Mesenchymal stem cell (in vitro differentiated cells and primary cell): Measurements from ENCODE around the gene TTC7B.

Experiments
- DNase-seq: peaks from one replicate; pipeline ENCODE4 v3.0.0-alpha.2; 2013
- H2AFZ ChIP-seq: one replicate; pipeline ENCODE4 v1.6.1; 2013; ENCODE audit warnings: low read depth, mild to moderate bottlenecking, control low read depth, inconsistent platforms, low read length, moderate library complexity
- H2AK5ac ChIP-seq: 2 replicates; pipeline ENCODE4 v1.6.1; 2013; ENCODE audit warnings: low read length, moderate library complexity, mild to moderate bottlenecking, inconsistent platforms; ENCODE audit not compliant: severe bottlenecking
- H2BK120ac ChIP-seq: one replicate; pipeline ENCODE4 v1.6.1; 2013; ENCODE audit warnings: low read depth, mild to moderate bottlenecking, inconsistent platforms, low read length, moderate library complexity
- H2BK12ac ChIP-seq, 2 experiments: one replicate each; pipeline ENCODE4 v1.6.1; 2013; ENCODE audit warnings: inconsistent platforms in 2 of 2, low read length in 2 of 2, mild to moderate bottlenecking in 2 of 2, moderate library complexity in 2 of 2, control low read depth in 1 of 2
- H2BK15ac ChIP-seq: one replicate; pipeline ENCODE4 v1.6.1; 2013; ENCODE audit warnings: mild to moderate bottlenecking, low read depth, inconsistent platforms; ENCODE audit not compliant: poor library complexity, severe bottlenecking
- H2BK5ac ChIP-seq: 2 replicates; pipeline ENCODE4 v1.6.1; 2013; ENCODE audit warnings: low read depth, mild to moderate bottlenecking, low read length, control low read depth, inconsistent platforms; ENCODE audit not compliant: poor library complexity, severe bottlenecking
- H3K14ac ChIP-seq, 2 experiments: one replicate each; pipeline ENCODE4 v1.6.1; 2013; ENCODE audit warnings: inconsistent platforms in 2 of 2, low read length in 2 of 2, control low read depth in 1 of 2, mild to moderate bottlenecking in 1 of 2, moderate library complexity in 1 of 2
- H3K18ac ChIP-seq, 2 experiments: one replicate each; pipeline ENCODE4 v1.6.1; 2013; ENCODE audit warnings: inconsistent platforms in 2 of 2, low read length in 2 of 2, control low read depth in 1 of 2, low read depth in 1 of 2, mild to moderate bottlenecking in 1 of 2
- H3K23ac ChIP-seq, 2 experiments: one replicate each; pipeline ENCODE4 v1.6.1; 2013; ENCODE audit warnings: inconsistent platforms in 2 of 2, low read length in 2 of 2, mild to moderate bottlenecking in 2 of 2, moderate library complexity in 2 of 2, control low read depth in 1 of 2
- H3K27ac ChIP-seq: 2 replicates; pipeline ENCODE4 v1.5.1; 2013; ENCODE audit warnings: mild to moderate bottlenecking, moderate library complexity, low read length, control low read depth, inconsistent platforms; ENCODE audit not compliant: poor library complexity, severe bottlenecking
- H3K27me3 ChIP-seq, 2 experiments: 2 replicates each; pipeline versions ENCODE4 v1.6.1 to v1.7.0; 2013; ENCODE audit warnings: low read length in 2 of 2, mild to moderate bottlenecking in 2 of 2, moderate library complexity in 2 of 2, control low read depth in 1 of 2, inconsistent platforms in 1 of 2; ENCODE audit not compliant: control insufficient read depth in 1 of 2, insufficient read depth in 1 of 2
- H3K36me3 ChIP-seq, 2 experiments: 2 replicates each; pipeline versions ENCODE4 v1.6.1 to v1.7.0; 2013; ENCODE audit warnings: low read length in 2 of 2, control low read depth in 1 of 2, inconsistent platforms in 1 of 2, low read depth in 1 of 2, mild to moderate bottlenecking in 1 of 2; ENCODE audit not compliant: insufficient read depth in 2 of 2, control insufficient read depth in 1 of 2
- H3K4ac ChIP-seq, 2 experiments: one replicate each; pipeline ENCODE4 v1.6.1; 2013; ENCODE audit warnings: inconsistent platforms in 2 of 2, low read length in 2 of 2, mild to moderate bottlenecking in 2 of 2, moderate library complexity in 2 of 2, control low read depth in 1 of 2, low read depth in 1 of 2
- H3K4me1 ChIP-seq: 2 replicates; pipeline ENCODE4 v1.6.1; 2013; ENCODE audit warnings: low read depth, low read length, control low read depth; ENCODE audit not compliant: control insufficient read depth, insufficient read depth
- H3K4me2 ChIP-seq: 2 replicates; pipeline ENCODE4 v1.6.1; 2013; ENCODE audit warnings: low read length, mild to moderate bottlenecking, inconsistent platforms; ENCODE audit not compliant: poor library complexity, severe bottlenecking
- H3K4me3 ChIP-seq, 2 experiments: 2 replicates each; pipeline versions ENCODE4 v1.5.1 to v1.7.0; 2013; ENCODE audit warnings: low read length in 2 of 2, mild to moderate bottlenecking in 2 of 2, control low read depth in 1 of 2, low read depth in 1 of 2; ENCODE audit not compliant: insufficient read depth in 1 of 2
- H3K79me1 ChIP-seq: replicated peaks from 2 replicates; pipeline ENCODE4 v1.6.1; 2013; ENCODE audit warnings: mild to moderate bottlenecking, control low read depth, low read length, inconsistent platforms; ENCODE audit not compliant: poor library complexity, severe bottlenecking
- H3K9ac ChIP-seq: 2 replicates; pipeline ENCODE4 v1.7.0; 2013; ENCODE audit warnings: mild to moderate bottlenecking, low read length, moderate library complexity
- H3K9me3 ChIP-seq: 2 replicates; pipeline ENCODE4 v1.7.0; 2013; ENCODE audit warnings: mild to moderate bottlenecking, low read length; ENCODE audit not compliant: control insufficient read depth
- H4K8ac ChIP-seq: one replicate; pipeline ENCODE4 v1.6.1; 2013; ENCODE audit warnings: inconsistent platforms, mild to moderate bottlenecking, low read length, moderate library complexity
- H4K91ac ChIP-seq: one replicate; pipeline ENCODE4 v1.6.1; 2013; ENCODE audit warnings: mild to moderate bottlenecking, low read length, inconsistent platforms
- WGBS: methylation state at CpG from one replicate; pipeline ENCODE4 v1.1.7; 2013; ENCODE audit warnings: mixed read lengths; 5-methylcytosine and 5-hydroxymethylcytosine counted together

TTC7B gene

DNA sequence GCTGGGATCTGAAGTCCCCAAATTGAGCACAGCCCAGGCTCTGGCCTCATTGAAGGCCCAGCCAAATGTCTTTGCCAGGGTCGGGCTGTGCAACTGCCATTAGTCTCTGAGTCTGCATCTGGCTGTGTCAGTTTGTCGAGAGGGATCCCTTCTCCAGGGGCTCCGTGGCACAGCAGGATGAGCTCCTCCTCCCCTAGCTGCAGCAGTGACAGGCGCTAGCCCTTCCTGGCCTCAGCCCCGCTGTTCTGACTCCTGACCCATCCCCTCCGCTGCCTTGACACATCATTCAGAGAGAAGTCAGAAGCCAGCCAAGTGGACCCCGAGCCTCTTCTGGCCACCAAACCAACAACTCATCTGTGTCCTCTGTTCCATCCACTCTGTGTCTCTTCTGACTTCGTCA lies 231.1 kb downstream of the TTC7B start:
- Histone ChIP-seq H2BK12ac (no peak overlapping the region), H3K4me1 (peaks cover 8% of the 10 kb centered on the region), H2AK5ac (no peak overlapping the region), H2BK15ac (no peak overlapping the region), H3K36me3 (peaks cover 25 to 31% of the 10 kb centered on the region in 2 experiments), H3K4me2 (no peak overlapping the region), H3K27ac (no peak overlapping the region), H4K8ac (no peak overlapping the region), H2BK5ac (no peak overlapping the region), H3K4ac (no peak overlapping the region), H3K4me3 (no peak overlapping the region), H3K9me3 (no peaks in the 10 kb centered on the region), H3K27me3 (no peaks in the 10 kb centered on the region), H3K9ac (no peak overlapping the region), H4K91ac (no peak overlapping the region), H2AFZ (no peak overlapping the region), H3K18ac (no peak overlapping the region), H3K79me1 (no peaks in the 10 kb centered on the region), H3K23ac (no peak overlapping the region), H3K14ac (no peak overlapping the region), H2BK120ac (no peak overlapping the region)
- no peak for DNase-seq
- 87% methylated on average over 8 of the region's 8 CpGs for WGBS

- no peak for DNase-seq
- H3K79me1 ChIP-seq = no peaks in the 10 kb centered on the region
- H3K9ac ChIP-seq = no peak overlapping the region
- no peak overlapping the region for H3K4ac ChIP-seq
- no peak overlapping the region for H4K91ac ChIP-seq
- no peak overlapping the region for H3K4me3 ChIP-seq
- H3K27me3 ChIP-seq = no peaks in the 10 kb centered on the region
- no peak overlapping the region for H2AK5ac ChIP-seq
- no peak overlapping the region for H3K18ac ChIP-seq
- no peak overlapping the region for H2BK12ac ChIP-seq
- H3K23ac ChIP-seq = no peak overlapping the region
- no peak overlapping the region for H2BK5ac ChIP-seq
- peaks cover 20 to 27% of the 10 kb centered on the region in 2 experiments for H3K36me3 ChIP-seq
- H3K27ac ChIP-seq = no peak overlapping the region
- H3K4me1 ChIP-seq = peaks cover 8% of the 10 kb centered on the region
- H2BK15ac ChIP-seq = no peak overlapping the region
- H3K9me3 ChIP-seq = no peaks in the 10 kb centered on the region
- no peak overlapping the region for H4K8ac ChIP-seq
- no peak overlapping the region for H2BK120ac ChIP-seq
- 96% methylated on average over 12 of the region's 12 CpGs for WGBS
- no peak overlapping the region for H2AFZ ChIP-seq
- H3K14ac ChIP-seq = no peak overlapping the region
- H3K4me2 ChIP-seq = no peak overlapping the region
Measured at GRCh38 chr14:90583916-90584605, 232.2 kb downstream of the TTC7B start.

- Histone ChIP-seq H3K14ac (no peak overlapping the region), H3K27me3 (no peaks in the 10 kb centered on the region), H3K27ac (no peak overlapping the region), H3K4me1 (peaks cover 8% of the 10 kb centered on the region), H3K18ac (no peak overlapping the region), H4K8ac (no peak overlapping the region), H3K36me3 (peaks cover 20 to 33% of the 10 kb centered on the region in 2 experiments), H3K9ac (no peak overlapping the region), H2AFZ (no peak overlapping the region), H4K91ac (no peak overlapping the region), H3K23ac (no peak overlapping the region), H3K4me2 (no peak overlapping the region), H2BK5ac (no peak overlapping the region), H3K4ac (no peak overlapping the region), H3K79me1 (no peaks in the 10 kb centered on the region), H3K9me3 (no peaks in the 10 kb centered on the region), H2BK120ac (no peak overlapping the region), H2AK5ac (no peak overlapping the region), H2BK12ac (no peak overlapping the region), H3K4me3 (no peak overlapping the region), H2BK15ac (no peak overlapping the region)
- WGBS = 94% methylated on average over 4 of the region's 4 CpGs
- DNase-seq = no peak
Measured at GRCh38 chr14:90583427-90583826, 232.8 kb downstream of the TTC7B start.

DNA sequence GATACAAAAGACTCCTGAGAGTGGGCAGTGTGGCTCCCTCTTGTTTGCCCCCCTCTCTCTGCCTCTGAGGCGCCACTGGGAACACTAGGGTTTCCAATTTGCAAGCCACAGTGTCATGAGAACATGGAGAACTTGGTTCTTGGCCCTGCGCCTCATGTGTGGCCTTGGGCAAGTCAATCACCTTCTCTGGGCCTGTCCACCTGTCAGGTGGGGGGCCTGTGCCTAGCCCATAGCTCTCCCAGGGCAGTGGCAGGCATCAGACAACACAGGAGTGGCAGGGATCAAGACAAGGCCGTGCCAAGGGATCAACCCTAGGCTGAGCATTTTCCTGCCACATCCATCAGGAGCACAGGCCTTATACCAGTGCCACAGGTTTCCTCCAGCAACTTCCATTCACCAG lies 234.1 kb downstream of the TTC7B start:
- Histone ChIP-seq H3K27ac (no peak overlapping the region), H3K4me1 (peaks cover 10% of the 10 kb centered on the region), H3K4me2 (no peak overlapping the region), H2BK5ac (no peak overlapping the region), H3K27me3 (no peaks in the 10 kb centered on the region), H3K9ac (no peak overlapping the region), H3K4me3 (no peak overlapping the region), H2BK15ac (no peak overlapping the region), H3K9me3 (no peaks in the 10 kb centered on the region), H3K23ac (no peak overlapping the region), H3K4ac (no peak overlapping the region), H2AK5ac (no peak overlapping the region), H3K79me1 (no peaks in the 10 kb centered on the region), H2BK12ac (peak overlapping the region in 1 of 2 experiments; percentile 32), H3K18ac (no peak overlapping the region), H4K8ac (no peak overlapping the region), H2BK120ac (no peak overlapping the region), H3K14ac (no peak overlapping the region), H3K36me3 (peaks cover 19 to 41% of the 10 kb centered on the region in 2 experiments), H2AFZ (no peak overlapping the region), H4K91ac (no peak overlapping the region)
- DNase-seq = no peak
- WGBS = 92% methylated on average over 3 of the region's 3 CpGs
